GM21723 (cell line): ENCODE data around the gene COASY.
"Not testable (repeated sequence)": the region's sequence is repeated elsewhere in the genome, so short reads cannot be mapped to it uniquely, and the experiment has no call there.

ENCODE experiments used
- ATAC-seq: cut with Tn5 transposase; IDR thresholded peaks from one replicate; pipeline ENCODE4 v1.9.1; 2021; ENCODE audit warnings: mild to moderate bottlenecking, moderate library complexity; ENCODE audit not compliant: unreplicated experiment

The COASY gene

DNA sequence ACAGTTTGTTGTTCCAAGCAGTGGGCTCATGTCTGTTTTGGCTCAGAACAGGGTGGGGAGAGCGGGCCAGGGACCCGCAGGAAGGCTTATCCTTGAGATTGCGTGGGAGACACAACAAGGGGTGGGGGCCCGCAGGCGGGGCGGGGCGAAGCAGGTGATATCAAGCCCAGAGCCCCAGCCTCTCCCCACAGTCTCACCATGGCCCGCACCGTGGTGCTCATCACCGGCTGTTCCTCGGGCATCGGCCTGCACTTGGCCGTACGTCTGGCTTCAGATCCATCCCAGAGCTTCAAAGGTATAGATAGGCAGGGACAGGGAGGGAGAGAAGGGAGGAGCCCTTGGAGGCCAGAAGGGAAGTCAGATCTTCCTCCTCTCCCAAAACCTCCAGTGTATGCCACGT lies 9.2 kb upstream of the COASY start, which contains the start of gene HSD17B1:
Gene HSD17B1 (plus strand): TSS at position 188 of the 400 bp plus-strand sequence. CDS start 11 bp downstream, at position 199.
- ATAC-seq = not testable (repeated sequence)

GRCh38 chr17:42553161-42553818 lies 8.7 kb upstream of the COASY start:
- ATAC-seq = no peak

- ATAC-seq = no peak
Observed at GRCh38 chr17:42553866-42554249, 8.1 kb upstream of the COASY start.

DNA sequence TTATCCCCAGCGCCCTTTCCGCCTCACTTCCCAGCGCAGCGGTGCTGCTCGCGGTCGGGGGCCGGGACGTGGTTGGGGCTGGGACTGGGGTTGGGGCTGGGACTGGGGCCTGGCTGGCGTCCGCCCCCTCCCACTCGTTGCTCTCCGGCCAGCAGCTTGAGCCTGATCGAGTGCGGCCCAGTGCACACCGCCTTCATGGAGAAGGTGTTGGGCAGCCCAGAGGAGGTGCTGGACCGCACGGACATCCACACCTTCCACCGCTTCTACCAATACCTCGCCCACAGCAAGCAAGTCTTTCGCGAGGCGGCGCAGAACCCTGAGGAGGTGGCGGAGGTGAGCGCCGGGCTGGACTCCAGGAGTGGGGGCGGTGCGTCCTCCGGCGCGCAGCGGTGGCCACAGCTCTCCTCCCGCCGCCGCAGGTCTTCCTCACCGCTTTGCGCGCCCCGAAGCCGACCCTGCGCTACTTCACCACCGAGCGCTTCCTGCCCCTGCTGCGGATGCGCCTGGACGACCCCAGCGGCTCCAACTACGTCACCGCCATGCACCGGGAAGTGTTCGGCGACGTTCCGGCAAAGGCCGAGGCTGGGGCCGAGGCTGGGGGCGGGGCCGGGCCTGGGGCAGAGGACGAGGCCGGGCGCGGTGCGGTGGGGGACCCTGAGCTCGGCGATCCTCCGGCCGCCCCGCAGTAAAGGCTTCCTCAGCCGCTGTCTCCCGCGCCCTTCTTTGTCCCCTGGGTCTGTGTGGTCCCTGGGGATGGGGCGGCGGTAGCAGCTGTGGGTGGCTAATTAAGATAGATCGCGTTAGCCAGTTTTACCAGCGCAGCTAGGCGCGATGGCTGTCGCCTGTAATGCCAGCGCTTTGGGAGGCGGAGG lies 7.5 kb upstream of the COASY start:
- ATAC-seq = peak; percentile 77

GRCh38 chr17:42555122-42555622 lies 6.8 kb upstream of the COASY start:
- no peak for ATAC-seq

DNA sequence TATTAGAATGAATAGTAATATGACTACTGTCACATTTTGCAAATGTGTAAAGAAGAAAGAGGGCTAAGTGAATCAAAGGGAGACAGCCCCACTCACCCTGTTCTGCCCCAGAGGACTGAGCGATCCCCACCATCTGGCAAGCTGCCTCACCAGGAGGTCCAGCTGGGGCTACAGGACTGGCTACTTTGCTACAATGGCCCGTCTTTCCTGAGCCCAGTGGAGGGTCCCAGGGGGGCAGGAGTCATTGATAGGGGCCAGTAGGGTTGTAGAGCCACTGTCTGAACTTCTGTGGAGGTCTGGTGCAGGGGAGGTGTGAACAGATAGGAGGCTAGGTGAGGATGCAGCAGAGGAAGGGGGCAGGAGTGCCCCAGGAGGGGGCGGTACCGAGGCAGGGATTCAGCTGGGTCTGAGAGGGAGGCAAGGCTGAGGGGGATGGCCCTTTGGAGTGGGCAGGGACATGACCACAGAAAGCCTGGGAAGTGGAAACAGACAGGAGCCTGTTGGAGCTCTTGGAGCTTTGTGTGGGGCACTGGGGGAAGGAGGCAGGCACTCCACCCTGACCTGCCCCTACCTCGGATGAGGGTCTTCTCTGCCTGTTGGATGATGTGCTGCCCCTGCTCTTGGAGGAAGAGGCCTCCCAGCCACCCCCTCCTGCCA lies 5.9 kb upstream of the COASY start:
- not testable (repeated sequence) for ATAC-seq

DNA sequence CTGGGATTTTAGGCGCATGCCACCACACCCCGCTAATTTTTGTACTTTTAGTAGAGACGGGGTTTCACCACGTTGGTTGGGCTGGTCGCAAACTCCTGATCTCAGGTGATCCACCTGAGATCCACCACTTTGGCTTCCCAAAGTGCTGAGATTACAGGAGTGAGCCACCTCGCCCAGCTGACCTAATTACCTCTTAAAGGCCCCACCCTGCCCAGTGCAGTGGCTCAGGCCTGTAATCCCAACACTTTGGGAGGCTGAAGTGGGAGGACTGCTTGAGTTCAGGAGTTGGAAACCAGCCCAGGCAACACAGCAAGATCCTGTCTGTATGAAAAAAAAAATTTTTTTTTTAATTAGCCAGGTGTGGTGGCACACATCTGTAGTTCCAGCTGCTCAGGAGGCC lies 2.9 kb upstream of the COASY start:
- ATAC-seq = no peak

- ATAC-seq = no peak
Observed at GRCh38 chr17:42560246-42560645, 1.7 kb upstream of the COASY start.

- no peak for ATAC-seq
Observed at GRCh38 chr17:42562388-42563142, 617 bp downstream of the COASY start.

DNA sequence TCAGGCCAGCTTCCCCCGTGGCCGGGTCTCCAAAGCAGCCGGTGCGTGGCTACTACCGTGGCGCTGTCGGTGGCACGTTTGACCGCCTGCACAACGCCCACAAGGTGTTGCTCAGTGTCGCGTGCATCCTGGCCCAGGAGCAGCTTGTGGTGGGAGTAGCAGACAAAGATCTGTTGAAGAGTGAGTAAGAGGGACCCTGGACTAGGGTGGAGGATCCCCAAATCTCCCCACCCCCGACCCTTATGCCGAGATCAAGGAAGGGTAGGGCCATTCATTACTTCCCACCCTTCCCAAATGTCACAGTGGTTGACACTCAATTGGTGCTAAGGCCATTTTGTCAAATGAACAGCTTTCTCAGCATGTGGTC lies 1.2 kb downstream of the COASY start:
- no peak for ATAC-seq

DNA sequence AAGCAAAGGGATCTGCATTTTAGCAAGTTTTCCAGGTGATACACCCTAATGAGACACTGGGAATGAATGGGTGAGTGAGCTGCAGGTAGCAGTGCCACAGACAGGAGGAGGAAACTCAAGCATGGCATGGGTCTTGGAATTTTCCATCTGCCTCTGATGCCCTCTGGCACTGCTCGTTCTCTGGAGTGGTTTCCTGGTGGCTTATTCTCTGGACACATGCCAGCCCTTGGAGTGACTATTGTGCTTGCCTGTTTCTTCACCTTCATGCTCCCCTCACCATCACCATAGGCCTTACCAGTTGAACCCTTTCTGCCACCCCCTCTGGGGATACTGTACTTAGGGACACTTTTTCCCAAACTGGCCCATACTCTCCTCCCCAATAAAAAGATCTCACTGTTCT lies 1.6 kb downstream of the COASY start:
- ATAC-seq = no peak

DNA sequence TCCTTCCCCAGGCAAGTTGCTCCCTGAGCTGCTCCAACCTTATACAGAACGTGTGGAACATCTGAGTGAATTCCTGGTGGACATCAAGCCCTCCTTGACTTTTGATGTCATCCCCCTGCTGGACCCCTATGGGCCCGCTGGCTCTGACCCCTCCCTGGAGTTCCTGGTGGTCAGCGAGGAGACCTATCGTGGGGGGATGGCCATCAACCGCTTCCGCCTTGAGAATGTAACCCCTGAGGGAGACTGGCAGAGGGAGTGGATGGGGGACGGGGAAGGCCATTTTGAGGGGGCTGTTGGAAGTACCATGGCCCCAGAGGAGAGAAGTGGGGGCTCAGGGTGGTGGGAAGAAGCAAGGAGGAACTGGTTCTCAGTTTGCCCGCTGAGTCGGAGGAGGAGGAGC lies 2.0 kb downstream of the COASY start:
- ATAC-seq = no peak

DNA sequence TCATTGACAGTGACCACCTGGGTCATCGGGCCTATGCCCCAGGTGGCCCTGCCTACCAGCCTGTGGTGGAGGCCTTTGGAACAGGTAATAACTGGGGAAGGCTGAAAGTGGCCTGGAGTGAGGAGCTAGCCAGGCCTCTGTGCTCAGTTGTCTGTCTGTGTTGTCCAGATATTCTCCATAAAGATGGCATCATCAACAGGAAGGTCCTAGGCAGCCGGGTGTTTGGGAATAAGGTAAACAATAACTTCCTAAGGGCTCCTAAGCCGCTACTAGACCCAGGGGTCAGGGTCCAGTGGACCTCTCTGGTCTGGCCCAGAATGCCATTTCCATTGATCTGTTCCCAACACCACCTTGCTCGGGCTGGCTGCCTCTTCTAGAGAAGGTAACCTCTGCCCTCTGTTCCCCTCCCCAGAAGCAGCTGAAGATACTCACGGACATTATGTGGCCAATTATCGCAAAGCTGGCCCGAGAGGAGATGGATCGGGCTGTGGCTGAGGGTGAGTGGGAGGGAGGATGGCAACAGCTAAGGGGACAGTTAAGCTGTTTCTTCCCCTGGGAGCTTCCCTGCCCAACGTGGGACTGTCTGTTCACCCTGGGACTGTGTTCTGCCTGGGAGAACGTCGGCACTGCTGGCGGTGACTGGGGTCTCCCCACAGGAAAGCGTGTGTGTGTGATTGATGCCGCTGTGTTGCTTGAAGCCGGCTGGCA lies 3.0 kb downstream of the COASY start:
- no peak for ATAC-seq

- no peak for ATAC-seq
Observed at GRCh38 chr17:42565523-42566214, 3.7 kb downstream of the COASY start.

GRCh38 chr17:42566215-42566882 lies 4.4 kb downstream of the COASY start:
- ATAC-seq = no peak

DNA sequence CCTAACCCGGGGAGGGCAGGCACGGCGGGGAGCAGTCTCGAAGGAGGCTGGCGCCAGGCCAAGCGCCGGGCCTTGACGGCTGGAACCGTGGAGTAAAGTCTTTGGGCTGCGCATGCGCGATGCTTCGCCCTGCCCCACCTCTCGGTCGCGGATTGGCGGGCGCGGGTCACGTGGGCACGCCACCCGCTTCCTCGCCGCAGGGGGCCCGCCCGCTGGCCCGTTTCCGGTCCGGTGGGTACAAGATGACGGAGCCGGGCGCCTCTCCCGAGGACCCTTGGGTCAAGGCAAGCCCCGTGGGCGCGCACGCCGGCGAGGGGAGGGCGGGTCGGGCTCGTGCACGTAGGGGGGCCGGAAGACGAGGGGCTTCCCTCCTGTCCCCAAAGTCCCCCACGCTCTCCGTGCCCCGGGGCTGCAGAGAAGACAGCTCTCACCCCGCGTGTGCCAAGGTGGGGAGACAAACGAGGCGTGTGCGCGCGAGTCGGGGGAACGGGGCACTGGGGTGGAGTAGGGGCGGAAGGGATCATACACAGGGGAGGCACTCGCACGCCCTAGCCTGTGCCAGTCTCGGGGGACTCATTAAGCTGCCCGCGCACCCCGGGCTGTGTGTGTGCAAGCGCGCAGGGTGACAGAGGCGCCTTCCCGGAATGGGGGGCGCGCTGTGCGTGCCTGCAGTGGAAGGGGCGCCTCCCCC lies 5.1 kb downstream of the COASY start, which contains the start of gene MLX:
Gene MLX (plus strand): TSS at position 218 of the 691 bp plus-strand sequence. CDS start 25 bp downstream, at position 243.
- peak; percentile 43 for ATAC-seq

DNA sequence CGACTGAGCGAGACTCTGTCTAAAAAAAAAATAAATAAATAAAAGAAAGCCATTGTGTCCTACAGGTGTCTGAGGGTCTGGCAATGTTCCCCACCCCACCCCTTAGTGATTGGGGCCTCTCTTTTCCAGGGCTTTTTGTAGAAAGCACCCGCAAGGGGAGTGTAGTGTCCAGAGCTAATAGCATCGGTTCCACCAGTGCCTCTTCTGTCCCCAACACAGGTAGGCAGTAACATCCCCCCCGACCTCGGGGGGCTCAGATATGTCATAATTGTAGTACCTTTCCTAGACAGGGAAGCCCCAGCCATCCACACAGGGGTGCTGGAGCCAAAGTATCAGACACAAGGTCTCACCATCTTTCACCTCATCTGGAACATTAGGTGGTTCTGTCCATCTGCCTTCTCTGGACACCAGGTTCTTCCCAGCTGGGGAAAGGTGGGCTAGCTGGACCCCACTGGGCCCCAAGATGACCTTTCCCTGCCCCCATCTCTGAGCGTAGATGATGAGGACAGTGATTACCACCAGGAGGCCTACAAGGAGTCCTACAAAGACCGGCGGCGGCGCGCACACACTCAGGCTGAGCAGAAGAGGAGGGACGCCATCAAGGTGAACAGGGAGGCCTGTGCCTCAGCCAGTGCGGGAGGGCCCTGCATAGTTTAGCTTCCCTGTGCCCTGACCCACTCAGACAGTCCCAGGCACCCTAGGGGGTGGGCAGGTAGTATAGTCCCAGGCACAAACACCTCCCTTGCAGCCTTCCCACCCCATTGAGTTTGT lies 6.6 kb downstream of the COASY start:
- no peak for ATAC-seq
